Small intestine (tissue), 7 donors: ENCODE measurements around the gene SLC44A4. TPM values are rescaled to one million over a fixed set of nuclear protein-coding genes. Genes with fewer than 3 reads are reported as not detected.
A peak's percentile ranks its signal among the peaks of the same experiment; 100 is the strongest.
"Not testable (repeated sequence)": the region's sequence is repeated elsewhere in the genome, so short reads cannot be mapped to it uniquely, and the experiment has no call there.

Experiments used
- DNase-seq, 2 donors: peaks; one replicate each; pipeline versions ENCODE4 v3.0.0 to v3.0.0-alpha.2; 2013
- FAIRE-seq: peaks from 2 replicates; lab custom pipeline; 2012; peaks lifted over from hg19 to GRCh38; lab: Jason Lieb, UNC
- H3K27ac ChIP-seq, 3 donors: one replicate each; pipeline ENCODE4 v1.5.1; 2013; ENCODE audit warnings: low read length in 2 of 3, mild to moderate bottlenecking in 2 of 3, control low read depth in 1 of 3, inconsistent platforms in 1 of 3, low read depth in 1 of 3, moderate library complexity in 1 of 3
- H3K27me3 ChIP-seq, 3 donors: one replicate each; pipeline ENCODE4 v1.6.1; 2013; ENCODE audit warnings: low read length in 3 of 3, inconsistent platforms in 1 of 3; ENCODE audit not compliant: control insufficient read depth in 3 of 3, insufficient read depth in 3 of 3
- H3K36me3 ChIP-seq, 3 donors: one replicate each; pipeline ENCODE4 v1.6.1; 2013; ENCODE audit warnings: low read length in 3 of 3, inconsistent platforms in 1 of 3, low read depth in 1 of 3, mild to moderate bottlenecking in 1 of 3, moderate library complexity in 1 of 3; ENCODE audit not compliant: control insufficient read depth in 3 of 3, insufficient read depth in 2 of 3
- H3K4me1 ChIP-seq, 3 donors: one replicate each; pipeline ENCODE4 v1.6.1; 2013; ENCODE audit warnings: low read length in 2 of 3, inconsistent platforms in 1 of 3, low read depth in 1 of 3, mild to moderate bottlenecking in 1 of 3, moderate library complexity in 1 of 3; ENCODE audit not compliant: control insufficient read depth in 3 of 3, insufficient read depth in 2 of 3
- H3K4me3 ChIP-seq, 3 donors: one replicate each; pipeline ENCODE4 v1.5.1; 2013; ENCODE audit warnings: low read length in 3 of 3, control low read depth in 1 of 3, inconsistent platforms in 1 of 3, low read depth in 1 of 3, mild to moderate bottlenecking in 1 of 3, moderate library complexity in 1 of 3
- H3K9me3 ChIP-seq, 2 donors: one replicate each; pipeline ENCODE4 v1.6.1; 2013; ENCODE audit warnings: low read depth in 1 of 2, low read length in 1 of 2; ENCODE audit not compliant: control insufficient read depth in 2 of 2, insufficient read depth in 1 of 2
- WGBS, 3 donors: extraction: QIAGEN DNeasy Blood & Tissue Kit; methylation state at CpG; one replicate each; pipeline ENCODE4 v1.1.7; 2013; 5-methylcytosine and 5-hydroxymethylcytosine counted together
- polyA plus RNA-seq, 4 donors: library from polyadenylated mRNA; stranded (reverse) in 3 of 4; unstranded in 1 of 4; fragments of 200-250 nt in 3 of 4; fragments of 120-200 nt in 1 of 4; gene quantifications; one replicate each; pipeline versions ENCODE4 v1.2.1 to v1.2.3, GENCODE V29; 2013
- donor health status: healthy with polysubstance abuse.
- donor health status: control.
- donor health status: control.
- donor health status: Bipolar disorder and iron deficiency.
- donor health status: healthy.

SLC44A4 gene
- polyA plus RNA-seq, 4 donors = 82.3 to 215 (median 130) TPM

GRCh38 chr6:31865205-31866118 lies 13.3 kb downstream of the SLC44A4 start:
- no peak overlapping the region for H3K27ac ChIP-seq
- no peaks in the 10 kb centered on the region for H3K9me3 ChIP-seq
- DNase-seq (peak in 1 of 2 donors; percentile 14), FAIRE-seq (no peak)
- H3K4me3 ChIP-seq = no peak overlapping the region
- WGBS, 3 donors = 75 to 81% (median 77%) methylated on average over 21 of the region's 21 CpGs
- peaks cover 2 to 76% (median 8%) of the 10 kb centered on the region in 3 donors for H3K36me3 ChIP-seq
- H3K27me3 ChIP-seq = no peaks in the 10 kb centered on the region
- H3K4me1 ChIP-seq = peaks cover 0 to 12% (median 0%) of the 10 kb centered on the region in 3 donors

GRCh38 chr6:31864818-31865204 lies 14.0 kb downstream of the SLC44A4 start:
- no peak for DNase-seq
- Histone ChIP-seq H3K4me1 (peaks cover 0 to 12% (median 0%) of the 10 kb centered on the region in 3 donors), H3K4me3 (no peak overlapping the region), H3K9me3 (no peaks in the 10 kb centered on the region), H3K27me3 (no peaks in the 10 kb centered on the region), H3K36me3 (peaks cover 2 to 76% (median 5%) of the 10 kb centered on the region in 3 donors), H3K27ac (no peak overlapping the region)
- WGBS, 3 donors = 85 to 90% (median 87%) methylated on average over 6 to 8 of the region's 8 CpGs
- FAIRE-seq = no peak

- WGBS, 3 donors = 21 to 47% (median 29%) methylated on average over 16 of the region's 16 CpGs
- FAIRE-seq, DNase-seq, H3K27me3 ChIP-seq, H3K9me3 ChIP-seq: not testable (repeated sequence)
- peaks cover 0 to 12% (median 0%) of the 10 kb centered on the region in 3 donors for H3K4me1 ChIP-seq
- H3K36me3 ChIP-seq = peaks cover 4 to 79% (median 5%) of the 10 kb centered on the region in 3 donors
- H3K27ac ChIP-seq = peak overlapping the region in 2 of 3 donors; percentile 5 to 78
- peak overlapping the region in 1 of 3 donors; percentile 39 for H3K4me3 ChIP-seq
Measured at GRCh38 chr6:31864123-31864562, 14.7 kb downstream of the SLC44A4 start.

- no peaks in the 10 kb centered on the region for H3K27me3 ChIP-seq
- H3K4me3 ChIP-seq = peak within 1 kb of the TSS; percentile 50 to 83 (median 63)
- peak within 1 kb of the TSS; percentile 60 to 91 (median 78) for H3K27ac ChIP-seq
- DNase-seq (peak; percentile 100), FAIRE-seq (peak; percentile 53)
- H3K9me3 ChIP-seq = no peaks in the 10 kb centered on the region
- peaks cover 0 to 12% (median 0%) of the 10 kb centered on the region in 3 donors for H3K4me1 ChIP-seq
- 0 to 1% (median 1%) methylated on average over 62 to 64 of the region's 64 CpGs for WGBS, 3 donors
- H3K36me3 ChIP-seq = peaks cover 4 to 80% (median 4%) of the 10 kb centered on the region in 3 donors
Measured at GRCh38 chr6:31862344-31863235, 16.2 kb downstream of the SLC44A4 start, which contains the start of gene NEU1. Gene NEU1, minus strand, starts transcription at chr6:31862821. Its CDS starts 45 bp downstream, at chr6:31862776.

GRCh38 chr6:31861919-31862343 lies 16.9 kb downstream of the SLC44A4 start:
- Histone ChIP-seq H3K4me1 (peaks cover 0 to 12% (median 0%) of the 10 kb centered on the region in 3 donors), H3K27ac (peak overlapping the region in 1 of 3 donors; percentile 77), H3K27me3 (no peaks in the 10 kb centered on the region), H3K4me3 (peak overlapping the region; percentile 50 to 83 (median 63)), H3K9me3 (no peaks in the 10 kb centered on the region), H3K36me3 (peaks cover 4 to 77% (median 4%) of the 10 kb centered on the region in 3 donors)
- DNase-seq = peak in 1 of 2 donors; percentile 31
- 44 to 49% (median 45%) methylated on average over 17 of the region's 17 CpGs for WGBS, 3 donors
- no peak for FAIRE-seq

GRCh38 chr6:31861150-31861549 lies 17.6 kb downstream of the SLC44A4 start:
- Histone ChIP-seq H3K4me3 (no peak overlapping the region), H3K27me3 (no peaks in the 10 kb centered on the region), H3K36me3 (peaks cover 4 to 74% (median 4%) of the 10 kb centered on the region in 3 donors), H3K27ac (no peak overlapping the region), H3K4me1 (peaks cover 0 to 12% (median 0%) of the 10 kb centered on the region in 3 donors), H3K9me3 (no peaks in the 10 kb centered on the region)
- 92 to 97% (median 94%) methylated on average over 7 of the region's 7 CpGs for WGBS, 3 donors
- FAIRE-seq (no peak), DNase-seq (no peak)

GRCh38 chr6:31860349-31860748 lies 18.4 kb downstream of the SLC44A4 start:
- peaks cover 0 to 12% (median 0%) of the 10 kb centered on the region in 3 donors for H3K4me1 ChIP-seq
- 96 to 98% (median 97%) methylated on average over 13 of the region's 13 CpGs for WGBS, 3 donors
- H3K27me3 ChIP-seq = no peaks in the 10 kb centered on the region
- no peak for FAIRE-seq
- no peaks in the 10 kb centered on the region for H3K9me3 ChIP-seq
- DNase-seq = no peak
- no peak overlapping the region for H3K27ac ChIP-seq
- peaks cover 0 to 71% (median 4%) of the 10 kb centered on the region in 3 donors for H3K36me3 ChIP-seq
- no peak overlapping the region for H3K4me3 ChIP-seq
